ENCODE data around the gene PLIN4. TPM values are rescaled to one million over a fixed set of nuclear protein-coding genes. Genes with fewer than 3 reads are reported as not detected.

PLIN4 gene
- total and polyA plus RNA-seq, 12 donors: 0.09 to 25.4 (median 2.5) TPM

- Histone ChIP-seq H3K27ac (peak overlapping the region in 1 of 5 donors; percentile 22), H3K4me1 (replicated peaks in 1 of 2) (no peaks in the 10 kb centered on the region), H3K36me3 (replicated peaks in 1 of 2) (no peaks in the 10 kb centered on the region), H3K9me3 (replicated peaks in 1 of 3) (no peaks in the 10 kb centered on the region), H3K27me3 (no peaks in the 10 kb centered on the region), H3K4me3 (no peak overlapping the region)
- TF ChIP-seq, protein P1, sequence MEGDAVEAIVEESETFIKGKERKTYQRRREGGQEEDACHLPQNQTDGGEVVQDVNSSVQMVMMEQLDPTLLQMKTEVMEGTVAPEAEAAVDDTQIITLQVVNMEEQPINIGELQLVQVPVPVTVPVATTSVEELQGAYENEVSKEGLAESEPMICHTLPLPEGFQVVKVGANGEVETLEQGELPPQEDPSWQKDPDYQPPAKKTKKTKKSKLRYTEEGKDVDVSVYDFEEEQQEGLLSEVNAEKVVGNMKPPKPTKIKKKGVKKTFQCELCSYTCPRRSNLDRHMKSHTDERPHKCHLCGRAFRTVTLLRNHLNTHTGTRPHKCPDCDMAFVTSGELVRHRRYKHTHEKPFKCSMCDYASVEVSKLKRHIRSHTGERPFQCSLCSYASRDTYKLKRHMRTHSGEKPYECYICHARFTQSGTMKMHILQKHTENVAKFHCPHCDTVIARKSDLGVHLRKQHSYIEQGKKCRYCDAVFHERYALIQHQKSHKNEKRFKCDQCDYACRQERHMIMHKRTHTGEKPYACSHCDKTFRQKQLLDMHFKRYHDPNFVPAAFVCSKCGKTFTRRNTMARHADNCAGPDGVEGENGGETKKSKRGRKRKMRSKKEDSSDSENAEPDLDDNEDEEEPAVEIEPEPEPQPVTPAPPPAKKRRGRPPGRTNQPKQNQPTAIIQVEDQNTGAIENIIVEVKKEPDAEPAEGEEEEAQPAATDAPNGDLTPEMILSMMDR (IDR thresholded peaks at IDR 0.05): peak; percentile 35 to 69 (median 53)
- no peak for TF ChIP-seq POLR2A (IDR thresholded peaks at IDR 0.05)
- intact Hi-C loops (cut with DNase I): loop anchor here in 1 of 2 donors (10.0 kb wide), 1 partner anchor 260 kb away; no protein-coding TSS in a partner anchor
- 51 to 66% (median 61%) methylated on average over 11 to 23 of the region's 23 CpGs for WGBS, 4 donors
- peak in 5 of 7 donors; percentile 57 to 74 (median 67) for DNase-seq
Observed at GRCh38 chr19:4524808-4525562, 6.7 kb upstream of the PLIN4 start.

DNA sequence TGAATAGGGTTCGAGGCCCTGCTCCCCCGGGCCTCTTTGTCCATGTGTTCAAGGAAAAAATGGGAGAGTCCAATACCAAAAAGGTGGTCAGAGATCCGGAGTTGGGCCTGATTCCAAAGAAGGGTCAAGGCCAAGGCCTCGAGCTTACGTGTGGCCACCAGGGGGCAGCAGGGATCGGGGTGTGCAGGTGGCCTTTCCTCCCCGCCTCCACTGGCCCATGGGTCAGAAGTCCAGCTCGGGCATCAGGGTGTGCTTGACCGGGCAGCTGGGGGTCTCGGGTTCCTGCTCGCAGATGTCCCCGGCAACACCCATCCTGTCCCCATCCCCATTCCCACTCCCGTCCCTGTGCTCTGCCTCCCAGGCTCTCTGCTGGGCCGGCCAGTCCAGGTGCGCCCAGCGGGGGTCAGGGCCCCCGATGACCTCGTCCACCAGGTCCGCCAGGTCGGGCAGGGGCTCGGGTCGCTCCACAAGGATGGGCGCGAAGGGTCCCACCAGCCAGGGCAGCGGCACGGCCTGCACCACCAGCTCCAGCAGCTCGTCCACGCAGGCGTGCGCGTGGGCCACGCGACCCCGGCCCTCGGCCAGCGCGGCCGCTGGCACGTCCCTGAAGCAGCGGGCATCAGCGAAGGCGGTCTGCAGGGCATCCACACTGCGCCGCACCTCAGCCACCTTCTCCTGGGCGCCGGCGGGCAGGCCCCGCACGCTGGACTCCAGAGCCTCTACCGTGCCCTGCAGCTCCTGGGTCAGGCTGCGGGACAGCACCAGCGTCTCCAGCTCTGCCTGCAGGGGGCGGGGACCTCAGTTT lies 5.2 kb upstream of the PLIN4 start:
- H3K36me3 ChIP-seq (replicated peaks in 1 of 2): no peaks in the 10 kb centered on the region
- 10 to 76% (median 63%) methylated on average over 8 to 53 of the region's 53 CpGs for WGBS, 4 donors
- H3K27ac ChIP-seq: no peak overlapping the region
- intact Hi-C loops (cut with DNase I): loop anchor here in 1 of 2 donors (10.0 kb wide), 1 partner anchor 259 kb away; no protein-coding TSS in a partner anchor
- peak in 3 of 7 donors; percentile 39 to 65 (median 50) for DNase-seq
- H3K4me1 ChIP-seq (replicated peaks in 1 of 2): no peaks in the 10 kb centered on the region
- no peaks in the 10 kb centered on the region for H3K9me3 ChIP-seq (replicated peaks in 1 of 3)
- no peaks in the 10 kb centered on the region for H3K27me3 ChIP-seq
- TF ChIP-seq, protein P1 (IDR thresholded peaks at IDR 0.05): peak in 5 of 6 experiments; percentile 27 to 59 (median 44)
- TF ChIP-seq POLR2A (IDR thresholded peaks at IDR 0.05): no peak
- no peak overlapping the region for H3K4me3 ChIP-seq

DNA sequence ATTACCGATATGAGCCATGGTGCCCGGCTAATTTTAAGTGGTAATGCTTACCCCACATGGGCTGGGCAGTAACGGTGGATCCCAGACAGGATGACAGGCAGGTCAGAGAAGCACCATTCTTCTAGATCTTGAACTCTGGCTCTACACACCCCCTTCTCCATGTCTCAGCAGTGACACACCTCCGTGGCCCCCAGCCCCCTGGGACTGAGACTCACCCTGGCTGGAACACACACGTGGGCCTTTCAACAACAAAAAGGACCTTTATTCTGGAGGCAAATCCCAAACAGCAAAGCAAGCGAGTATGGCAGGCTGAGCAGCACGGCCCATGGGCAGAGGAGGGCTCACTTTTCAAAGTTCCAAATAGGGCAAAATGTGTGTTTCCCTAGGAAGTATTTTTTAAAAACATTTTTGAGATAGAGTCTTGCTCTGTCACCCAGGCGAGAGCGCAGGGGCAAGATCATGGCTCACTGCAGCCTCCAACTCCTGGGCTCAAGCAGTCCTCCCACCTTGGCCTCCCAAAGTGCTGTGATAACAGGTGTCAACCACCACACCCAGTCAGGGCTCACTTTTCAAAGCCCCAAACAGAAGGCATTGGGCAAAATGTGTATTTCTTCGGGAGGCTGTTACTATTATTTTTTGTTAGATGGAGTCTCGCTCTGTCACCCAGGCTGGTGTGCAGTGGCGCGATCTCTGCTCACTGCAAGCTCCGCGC lies 4.2 kb upstream of the PLIN4 start:
- Histone ChIP-seq H3K4me3 (no peak overlapping the region), H3K36me3 (replicated peaks in 1 of 2) (no peaks in the 10 kb centered on the region), H3K4me1 (replicated peaks in 1 of 2) (no peaks in the 10 kb centered on the region), H3K27ac (no peak overlapping the region), H3K9me3 (replicated peaks in 1 of 3) (no peaks in the 10 kb centered on the region), H3K27me3 (no peaks in the 10 kb centered on the region)
- 88 to 94% (median 89%) methylated on average over 13 to 15 of the region's 15 CpGs for WGBS, 4 donors
- TF ChIP-seq, protein P1 (IDR thresholded peaks at IDR 0.05): no peak
- no peak for TF ChIP-seq POLR2A (IDR thresholded peaks at IDR 0.05)
- DNase-seq: no peak
- intact Hi-C loops (cut with DNase I): loop anchor here in 1 of 2 donors (10.0 kb wide), 1 partner anchor 258 kb away; no protein-coding TSS in a partner anchor
